Body of pancreas (tissue), 4 donors: Measurements from ENCODE around the gene IL1RN. TPM values are rescaled to one million over a fixed set of nuclear protein-coding genes. Genes with fewer than 3 reads are reported as not detected.
A peak's percentile ranks its signal among the peaks of the same experiment; 100 is the strongest.

Experiments used
- ATAC-seq: fragments of 150-250 bp; one replicate; pipeline ENCODE4 v1.9.1; 2016
- DNase-seq, 4 donors: peaks; one replicate each; pipeline ENCODE4 v3.0.0-alpha.2; 2019
- H3K27ac ChIP-seq, 4 donors: fragments of 200-600 bp; sonication (generic); 1 replicate in 3 of 4; 2 replicates in 1 of 4; pipeline versions ENCODE4 v1.5.1 to v1.6.1; 2016 to 2019; ENCODE audit warnings: mild to moderate bottlenecking in 1 of 4, mixed read lengths in 1 of 4, moderate library complexity in 1 of 4
- H3K27me3 ChIP-seq, 2 donors: fragments of 200-600 bp; sonication (generic); one replicate each; pipeline ENCODE4 v1.6.0; 2016; ENCODE audit warnings: mild to moderate bottlenecking in 1 of 2
- H3K36me3 ChIP-seq, 2 donors: fragments of 200-600 bp; sonication (generic); replicated peaks in 1 of 2; 2 replicates each; pipeline ENCODE4 v1.5.1; 2016; ENCODE audit warnings: low read depth in 2 of 2; ENCODE audit not compliant: insufficient read depth in 1 of 2
- H3K4me1 ChIP-seq: fragments of 200-600 bp; sonication (generic); one replicate; pipeline ENCODE4 v1.6.0; 2016
- H3K4me3 ChIP-seq, 2 donors: fragments of 200-600 bp; sonication (generic); 1 replicate in 1 of 2; 2 replicates in 1 of 2; pipeline ENCODE4 v1.5.1; 2016 to 2019
- H3K9me3 ChIP-seq, 3 donors: fragments of 200-600 bp; sonication (generic); 1 replicate in 2 of 3; 2 replicates in 1 of 3; pipeline ENCODE4 v1.5.1; 2016
- POLR2A ChIP-seq, 3 donors: fragments of 450-650 bp; IDR thresholded peaks; one replicate each; pipeline ENCODE4 v1.6.1; 2016; ENCODE audit warnings: antibody characterized with exemption in 3 of 3, mild to moderate bottlenecking in 2 of 3
- WGBS, 2 donors: methylation state at CpG; one replicate each; pipeline ENCODE4 v1.1.5; 2017; 5-methylcytosine and 5-hydroxymethylcytosine counted together
- intact Hi-C: fragments of 100-400 bp; cut with DNase I; formaldehyde crosslinking; loops from one replicate; pipeline ENCODE4 v1.15.1; 2023
- total RNA-seq, 2 donors: library from RNA; depleted of rRNA; stranded (reverse); fragments of >200 nt; gene quantifications; one replicate each; pipeline ENCODE4 v1.1.0, GENCODE V29; 2016
- TF ChIP-seq, protein P1 (sequence below), 7 experiments: fragments of 450-650 bp in 4 of 7; fragments of 200-600 bp in 3 of 7; sonication (generic) in 3 of 7; IDR thresholded peaks; one replicate each; pipeline ENCODE4 v1.5.1; 2016 to 2019; ENCODE audit warnings: antibody characterized with exemption in 7 of 7

Gene IL1RN
- total RNA-seq, 2 donors from 2014 or later = 0.78 TPM; not detected in 1

DNA sequence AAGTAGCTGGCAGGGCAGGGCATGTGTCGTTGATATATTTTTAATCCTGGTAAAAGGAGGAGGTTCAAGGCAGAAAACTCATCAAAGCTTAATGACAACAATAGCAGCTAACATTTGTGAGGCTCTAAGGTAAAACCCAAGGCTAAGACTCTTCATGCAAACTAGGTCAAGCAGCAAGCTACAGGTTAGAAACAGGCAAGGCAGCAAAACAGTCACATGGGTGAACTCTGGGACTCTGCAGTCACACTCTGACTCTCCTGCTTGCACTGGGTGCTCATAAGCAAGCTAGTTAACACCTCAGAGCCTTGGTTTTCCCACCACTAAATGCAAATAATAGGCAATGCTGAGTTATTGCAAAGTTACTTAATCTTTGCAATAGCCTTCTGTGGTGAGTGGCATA, 7.9 kb downstream of the IL1RN start:
- ATAC-seq = no peak
- Histone ChIP-seq H3K36me3 (no peaks in the 10 kb centered on the region), H3K4me1 (peaks cover 11% of the 10 kb centered on the region), H3K27ac (no peak overlapping the region), H3K27me3 (no peaks in the 10 kb centered on the region), H3K9me3 (no peaks in the 10 kb centered on the region), H3K4me3 (no peak overlapping the region)
- WGBS, 2 donors = 57 to 63% methylated on average over 1 of the region's 1 CpG
- TF ChIP-seq, protein P1, sequence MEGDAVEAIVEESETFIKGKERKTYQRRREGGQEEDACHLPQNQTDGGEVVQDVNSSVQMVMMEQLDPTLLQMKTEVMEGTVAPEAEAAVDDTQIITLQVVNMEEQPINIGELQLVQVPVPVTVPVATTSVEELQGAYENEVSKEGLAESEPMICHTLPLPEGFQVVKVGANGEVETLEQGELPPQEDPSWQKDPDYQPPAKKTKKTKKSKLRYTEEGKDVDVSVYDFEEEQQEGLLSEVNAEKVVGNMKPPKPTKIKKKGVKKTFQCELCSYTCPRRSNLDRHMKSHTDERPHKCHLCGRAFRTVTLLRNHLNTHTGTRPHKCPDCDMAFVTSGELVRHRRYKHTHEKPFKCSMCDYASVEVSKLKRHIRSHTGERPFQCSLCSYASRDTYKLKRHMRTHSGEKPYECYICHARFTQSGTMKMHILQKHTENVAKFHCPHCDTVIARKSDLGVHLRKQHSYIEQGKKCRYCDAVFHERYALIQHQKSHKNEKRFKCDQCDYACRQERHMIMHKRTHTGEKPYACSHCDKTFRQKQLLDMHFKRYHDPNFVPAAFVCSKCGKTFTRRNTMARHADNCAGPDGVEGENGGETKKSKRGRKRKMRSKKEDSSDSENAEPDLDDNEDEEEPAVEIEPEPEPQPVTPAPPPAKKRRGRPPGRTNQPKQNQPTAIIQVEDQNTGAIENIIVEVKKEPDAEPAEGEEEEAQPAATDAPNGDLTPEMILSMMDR (IDR thresholded peaks at IDR 0.05) = no peak
- no peak for DNase-seq
- intact Hi-C loops = loop anchor here (5.0 kb wide), 1 partner anchor 67 kb away; no protein-coding TSS in a partner anchor

DNA sequence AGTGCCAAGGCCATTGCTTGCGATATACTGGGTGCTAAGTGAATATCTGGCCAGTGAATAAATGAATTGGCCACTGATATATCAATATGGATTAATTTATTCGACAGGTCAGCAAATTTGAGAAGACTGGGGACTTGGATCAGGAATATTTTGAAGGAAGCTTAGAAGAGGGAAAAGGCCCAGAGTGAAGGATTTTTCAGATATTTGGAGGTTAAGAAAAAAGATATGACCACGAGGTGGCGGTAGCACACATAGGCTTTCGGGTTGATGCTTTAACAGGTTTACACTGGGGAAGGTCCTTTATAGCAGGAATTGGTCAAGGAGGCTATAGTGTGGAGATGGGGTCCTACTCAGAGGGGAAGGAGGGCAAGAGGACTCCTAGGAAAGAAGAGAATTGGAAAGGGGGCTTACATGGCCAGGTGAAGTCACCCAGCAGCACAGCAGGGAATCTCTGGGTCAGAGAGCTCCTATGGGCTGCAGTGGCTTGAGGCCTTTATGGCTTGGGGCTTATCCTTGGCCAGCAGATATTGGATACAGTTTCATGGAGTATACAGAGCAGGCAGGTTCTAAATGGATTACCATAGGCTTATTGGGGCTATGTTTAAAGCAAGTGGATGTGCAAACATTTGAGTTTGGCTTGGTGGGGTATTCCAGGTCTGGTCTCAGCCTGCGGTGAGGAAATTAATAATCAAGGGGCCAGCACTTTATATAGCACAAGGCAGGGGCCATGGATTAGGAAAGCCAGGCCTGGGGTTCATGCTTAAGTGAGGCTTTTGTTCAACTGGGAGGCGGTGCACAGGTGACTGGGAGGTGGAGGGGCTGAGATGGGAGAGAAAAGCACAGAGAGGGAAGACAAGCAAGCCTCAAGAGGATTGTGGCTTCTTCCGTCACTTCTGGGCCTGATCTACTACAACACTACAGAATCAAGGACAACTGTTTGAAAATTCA, 9.7 kb downstream of the IL1RN start:
- Histone ChIP-seq H3K4me3 (no peak overlapping the region), H3K27ac (no peak overlapping the region), H3K4me1 (peaks cover 11% of the 10 kb centered on the region), H3K36me3 (no peaks in the 10 kb centered on the region), H3K9me3 (no peaks in the 10 kb centered on the region), H3K27me3 (no peaks in the 10 kb centered on the region)
- no peak for TF ChIP-seq POLR2A (IDR thresholded peaks at IDR 0.05)
- TF ChIP-seq, protein P1 (IDR thresholded peaks at IDR 0.05) = peak; percentile 41 to 72 (median 68)
- DNase-seq (peak; percentile 45 to 60 (median 58)), ATAC-seq (peak; percentile 49)
- intact Hi-C loops = loop anchor here (5.0 kb wide), 1 partner anchor 65 kb away; no protein-coding TSS in a partner anchor
- WGBS, 2 donors = 36 to 37% methylated on average over 8 of the region's 8 CpGs

DNA sequence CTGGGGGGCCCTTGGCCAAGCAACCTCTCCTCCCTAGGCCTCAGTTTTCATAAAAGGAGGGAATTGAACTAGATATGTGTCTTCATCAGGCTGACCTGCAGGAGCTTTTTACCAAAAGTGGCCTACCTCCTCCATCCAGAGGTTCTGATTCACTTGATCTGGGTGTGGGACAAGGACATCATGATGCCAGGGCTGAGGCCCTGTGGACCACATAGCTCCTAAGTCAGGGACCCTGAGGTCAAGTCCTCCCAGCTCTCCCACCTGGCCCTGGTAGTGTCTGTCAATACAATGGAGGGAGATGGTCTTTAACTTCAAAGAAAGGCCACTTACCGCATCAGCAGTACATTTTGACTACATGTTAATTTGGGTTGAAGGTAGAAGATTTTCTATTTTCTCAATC, 10.4 kb downstream of the IL1RN start:
- no peaks in the 10 kb centered on the region for H3K9me3 ChIP-seq
- no peak for TF ChIP-seq POLR2A (IDR thresholded peaks at IDR 0.05)
- TF ChIP-seq, protein P1 (IDR thresholded peaks at IDR 0.05) = no peak
- H3K4me3 ChIP-seq = no peak overlapping the region
- no peak for DNase-seq
- no peaks in the 10 kb centered on the region for H3K36me3 ChIP-seq
- no peak for ATAC-seq
- WGBS, 2 donors = 100% methylated on average over 1 of the region's 1 CpG
- peaks cover 11% of the 10 kb centered on the region for H3K4me1 ChIP-seq
- intact Hi-C loops = loop anchor here (5.0 kb wide), 1 partner anchor 64 kb away; no protein-coding TSS in a partner anchor
- H3K27me3 ChIP-seq = no peaks in the 10 kb centered on the region
- H3K27ac ChIP-seq = no peak overlapping the region

DNA sequence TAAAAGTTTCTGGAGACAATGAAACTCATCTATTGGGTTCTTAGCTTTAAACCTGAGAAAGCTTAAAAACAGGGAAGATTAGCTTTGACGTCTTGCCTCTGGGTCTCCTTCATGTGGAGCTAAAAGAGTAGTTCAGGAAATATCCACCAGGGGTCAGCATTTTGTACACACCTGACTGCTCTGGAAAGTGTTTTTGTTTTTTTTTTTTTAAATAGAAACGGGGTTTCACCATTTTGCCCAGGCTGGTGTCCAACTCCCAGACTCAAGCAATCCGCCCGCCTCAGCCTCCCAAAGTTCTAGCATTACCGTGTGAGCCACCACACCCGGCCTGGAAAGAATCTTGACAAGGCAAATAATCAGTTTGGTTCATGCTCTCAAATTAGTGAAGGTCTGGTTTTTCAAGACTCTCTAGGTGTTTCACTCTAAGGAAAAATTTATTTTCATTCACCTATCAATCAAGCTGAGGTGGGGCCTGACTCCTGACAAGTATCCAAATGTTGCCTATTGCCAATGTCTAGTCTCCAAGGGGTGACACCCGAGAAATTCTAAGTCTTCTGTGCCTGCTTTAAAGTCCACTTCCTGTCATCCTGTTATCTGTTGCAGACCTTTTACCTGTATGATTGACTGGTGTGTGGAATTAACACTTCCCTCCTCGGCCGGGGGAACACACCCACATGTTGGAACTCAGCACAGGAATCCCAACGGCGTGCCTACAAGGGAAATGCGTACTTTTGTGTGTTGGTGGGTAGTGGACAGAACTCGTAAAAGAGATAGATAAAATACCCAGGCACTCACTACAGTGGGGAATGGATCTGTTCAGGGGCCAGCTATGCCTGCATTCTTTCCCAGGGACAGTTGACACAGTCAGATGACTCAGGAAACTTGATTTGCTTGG, 11.3 kb downstream of the IL1RN start:
- no peak for TF ChIP-seq POLR2A (IDR thresholded peaks at IDR 0.05)
- TF ChIP-seq, protein P1 (IDR thresholded peaks at IDR 0.05) = peak; percentile 73 to 89 (median 87)
- H3K27me3 ChIP-seq = no peaks in the 10 kb centered on the region
- peaks cover 11% of the 10 kb centered on the region for H3K4me1 ChIP-seq
- peak; percentile 95 for ATAC-seq
- H3K9me3 ChIP-seq = no peaks in the 10 kb centered on the region
- intact Hi-C loops = loop anchor here (5.0 kb wide), 1 partner anchor 64 kb away; no protein-coding TSS in a partner anchor
- H3K4me3 ChIP-seq = no peak overlapping the region
- peak overlapping the region; percentile 22 to 66 (median 44) for H3K27ac ChIP-seq
- peak; percentile 66 to 88 (median 77) for DNase-seq
- 22 to 25% methylated on average over 13 of the region's 13 CpGs for WGBS, 2 donors
- no peaks in the 10 kb centered on the region for H3K36me3 ChIP-seq
